K562 (cell line): ENCODE results near the gene CUX1. TPM values are rescaled to one million over a fixed set of nuclear protein-coding genes. Genes with fewer than 3 reads are reported as not detected.

Experiments
- ATAC-seq: fragments of 200-7000 bp; cut with Tn5 transposase; 3 replicates; pipeline ENCODE4 v1.9.1; 2020; ENCODE audit warnings: moderate library complexity
- BruUV-seq: library from RNA; stranded (reverse); fragments of 400-500 nt; replicated peaks from 2 replicates; lab custom pipeline; 2021; lab: Mats Ljungman, UMichigan
- CTCF ChIA-PET: fragments of 300-600 bp; formaldehyde crosslinking; extraction: SDS; loops from one replicate; lab custom pipeline; 2021; ENCODE audit warnings: low intra/inter-chr PET ratio; lab: Yijun Ruan, JAX
- POLR2A ChIA-PET: fragments of 300-600, 350-650 bp; sonication (Branson Sonifier 250); formaldehyde crosslinking; extraction: SDS; loops from one replicate; lab custom pipeline; 2021; ENCODE audit warnings: antibody characterized with exemption, inconsistent platforms; lab: Yijun Ruan, JAX
- DNase-seq, 4 experiments: peaks; one replicate each; pipeline versions ENCODE4 v3.0.0 to v3.0.0-alpha.2; 2011 to 2018; ENCODE audit warnings: low spot score in 3 of 4, mixed read lengths in 3 of 4; ENCODE audit errors: extremely low read depth in 1 of 4
- FAIRE-seq: peaks from 2 replicates; lab custom pipeline; 2011; peaks lifted over from hg19 to GRCh38; lab: Jason Lieb, UNC
- H2AFZ ChIP-seq: 2 replicates; pipeline ENCODE4 v1.6.0; 2011; ENCODE audit warnings: low read depth, low read length, control low read depth, inconsistent platforms
- H3K27ac ChIP-seq: fragments of 200-600 bp; 3 replicates; pipeline ENCODE4 v1.8.0; 2011; ENCODE audit warnings: low read depth, mild to moderate bottlenecking, control low read depth, inconsistent platforms, low read length, moderate library complexity, mixed read lengths; ENCODE audit errors: extremely low read depth
- H3K27me3 ChIP-seq, 2 experiments: fragments of 300-600 bp in 1 of 2; 2 replicates in 1 of 2; 3 replicates in 1 of 2; pipeline versions ENCODE4 v1.6.0 to v1.8.0; 2011; ENCODE audit warnings: inconsistent platforms in 2 of 2, low read length in 2 of 2, mild to moderate bottlenecking in 1 of 2, mixed read lengths in 1 of 2, moderate library complexity in 1 of 2; ENCODE audit not compliant: control insufficient read depth in 2 of 2, insufficient read depth in 2 of 2
- H3K36me3 ChIP-seq: fragments of 300-600 bp; 3 replicates; pipeline ENCODE4 v1.8.0; 2011; ENCODE audit warnings: mild to moderate bottlenecking, low read length, inconsistent platforms; ENCODE audit not compliant: control insufficient read depth, insufficient read depth
- H3K4me1 ChIP-seq, 2 experiments: fragments of 200-600 bp in 1 of 2; replicated peaks in 1 of 2; 2 replicates in 1 of 2; 3 replicates in 1 of 2; pipeline versions ENCODE4 v1.5.1 to v1.8.0; 2011; ENCODE audit warnings: inconsistent platforms in 2 of 2, low read length in 2 of 2, mild to moderate bottlenecking in 1 of 2, mixed read lengths in 1 of 2, moderate library complexity in 1 of 2; ENCODE audit not compliant: control insufficient read depth in 2 of 2, insufficient read depth in 2 of 2
- H3K4me2 ChIP-seq: 2 replicates; pipeline ENCODE4 v1.6.1; 2011; ENCODE audit warnings: low read length, control low read depth, inconsistent platforms, mixed read lengths; ENCODE audit not compliant: insufficient read depth
- H3K4me3 ChIP-seq: fragments of 200-600 bp; sonication (generic), shearing (Covaris generic); 2 replicates; pipeline ENCODE4 v1.5.1; 2016; ENCODE audit warnings: control low read depth, inconsistent platforms
- H3K79me2 ChIP-seq: fragments of 200-600 bp; 3 replicates; pipeline ENCODE4 v1.8.0; 2011; ENCODE audit warnings: low read length, inconsistent platforms; ENCODE audit not compliant: control insufficient read depth, insufficient read depth
- H3K9ac ChIP-seq, 2 experiments: 2 replicates each; pipeline versions ENCODE4 v1.6.0 to v1.6.1; 2011; ENCODE audit warnings: low read depth in 2 of 2, low read length in 2 of 2, control low read depth in 1 of 2, inconsistent platforms in 1 of 2, mild to moderate bottlenecking in 1 of 2, mixed read lengths in 1 of 2; ENCODE audit not compliant: insufficient read depth in 1 of 2
- H3K9me1 ChIP-seq: one replicate; pipeline ENCODE4 v1.6.0; 2011; ENCODE audit warnings: inconsistent platforms, mild to moderate bottlenecking, low read length, moderate library complexity; ENCODE audit not compliant: control insufficient read depth, insufficient read depth
- H3K9me3 ChIP-seq: replicated peaks from 2 replicates; pipeline ENCODE4 v1.5.1; 2011; ENCODE audit warnings: low read depth, low read length, inconsistent platforms; ENCODE audit not compliant: control insufficient read depth, insufficient read depth
- H4K20me1 ChIP-seq: replicated peaks from 2 replicates; pipeline ENCODE4 v1.6.1; 2011; ENCODE audit warnings: low read length, inconsistent platforms, mixed read lengths; ENCODE audit not compliant: control insufficient read depth, insufficient read depth
- CBX1 ChIP-seq: sonication (generic); IDR thresholded peaks from 2 replicates; pipeline ENCODE4 v1.6.1; 2016; ENCODE audit warnings: antibody characterized with exemption, low read depth, mild to moderate bottlenecking
- CHD4 ChIP-seq: fragments of 200-600 bp; sonication (generic); IDR thresholded peaks from 3 replicates; pipeline ENCODE4 v1.6.1; 2012; ENCODE audit warnings: low read depth, mild to moderate bottlenecking, mixed read lengths, low read length, inconsistent platforms; ENCODE audit not compliant: insufficient read depth, insufficient replicate concordance, poor library complexity, severe bottlenecking
- E4F1 ChIP-seq: fragments of 250-450 bp; sonication (Bioruptor Pico); IDR thresholded peaks from 2 replicates; pipeline ENCODE4 v1.5.0; 2021; ENCODE audit warnings: mild to moderate bottlenecking, borderline replicate concordance
- HMG20B ChIP-seq: fragments of 250-450 bp; sonication (Bioruptor Pico); IDR thresholded peaks from 2 replicates; pipeline ENCODE4 v1.5.0; 2021; ENCODE audit warnings: mild to moderate bottlenecking
- HOXB6 ChIP-seq: fragments of 250-450 bp; sonication (Bioruptor Pico); IDR thresholded peaks from 2 replicates; pipeline ENCODE4 v1.5.1; 2022; ENCODE audit warnings: mild to moderate bottlenecking, borderline replicate concordance
- MYBL2 ChIP-seq, 2 experiments: fragments of 450-650 bp in 1 of 2; sonication (generic) in 1 of 2; formaldehyde crosslinking in 1 of 2; IDR thresholded peaks; 2 replicates each; pipeline versions ENCODE4 v1.6.1 to v1.8.1; 2017 to 2022; ENCODE audit warnings: borderline replicate concordance in 1 of 2, inconsistent platforms in 1 of 2, low read depth in 1 of 2, mild to moderate bottlenecking in 1 of 2, missing genetic modification reagents in 1 of 2, moderate library complexity in 1 of 2
- RBM17 ChIP-seq: fragments of 200-400 bp; formaldehyde crosslinking; IDR thresholded peaks from 2 replicates; pipeline ENCODE4 v1.6.1; 2017; ENCODE audit warnings: low read depth, mild to moderate bottlenecking, low read length, borderline replicate concordance
- SNIP1 ChIP-seq: fragments of 450-650 bp; IDR thresholded peaks from 2 replicates; pipeline ENCODE4 v1.7.1; 2017; ENCODE audit warnings: low read depth, mild to moderate bottlenecking
- TEAD2 ChIP-seq: fragments of 450-650 bp; IDR thresholded peaks from 2 replicates; pipeline ENCODE4 v1.6.1; 2016; ENCODE audit warnings: missing genetic modification characterization, control low read depth, missing compliant biosample characterization
- TEAD4 ChIP-seq, 2 experiments: sonication (generic) in 1 of 2; formaldehyde crosslinking in 1 of 2; IDR thresholded peaks; 2 replicates each; pipeline versions ENCODE4 v1.6.1 to v1.8.0; 2012 to 2022; ENCODE audit warnings: borderline replicate concordance in 1 of 2, inconsistent platforms in 1 of 2, low read length in 1 of 2, mild to moderate bottlenecking in 1 of 2, missing genetic modification reagents in 1 of 2
- ZNF449 ChIP-seq: fragments of 250-450 bp; sonication (Bioruptor Pico); IDR thresholded peaks from 2 replicates; pipeline ENCODE4 v1.8.0; 2022; ENCODE audit warnings: moderate library complexity, mild to moderate bottlenecking, inconsistent platforms
- ZNF518B ChIP-seq: fragments of 250-450 bp; sonication (Bioruptor Pico); IDR thresholded peaks from 2 replicates; pipeline ENCODE4 v1.5.0; 2021; ENCODE audit warnings: mild to moderate bottlenecking, moderate library complexity
- WGBS: fragments of 100-300 bp; shearing (Covaris generic); methylation state at CpG from one replicate; pipeline ENCODE4 v1.1.6; 2016; ENCODE audit warnings: low coverage, mixed read lengths; ENCODE audit not compliant: insufficient coverage; ENCODE audit errors: missing lambda C conversion rate; 5-methylcytosine and 5-hydroxymethylcytosine counted together
- in situ Hi-C: fragments of 300-500 bp; cut with MboI; formaldehyde crosslinking; loops from 4 replicates; pipeline ENCODE4 v1.15.0; 2018; ENCODE audit warnings: inconsistent platforms, mixed read lengths
- intact Hi-C: fragments of 100-400 bp; cut with micrococcal nuclease; formaldehyde crosslinking; loops from 2 replicates; pipeline ENCODE4 v1.14.2; 2022
- polyA plus RNA-seq, 8 experiments: library from polyadenylated mRNA; depleted of rRNA in 4 of 8; stranded (reverse) in 5 of 8; unstranded in 3 of 8; fragments of >200 nt; fragmentation: Nextera tagmentation in 2 of 8; fragmentation: Illumina TruSeq in 1 of 8; extraction: Ambion mirVana in 2 of 8; extraction: Trizol in 1 of 8; gene quantifications; 2 replicates each; pipeline versions ENCODE4 v1.2.1 to v1.2.3, GENCODE V29; 2011 to 2014; ENCODE audit warnings: inconsistent platforms in 1 of 8, missing spikeins in 1 of 8
- total RNA-seq, 7 experiments: library from RNA; depleted of rRNA in 6 of 7; stranded (reverse); fragments of >200 nt in 6 of 7; fragmentation: Illumina TruSeq in 2 of 7; extraction: Trizol in 2 of 7; gene quantifications; 2 replicates each; pipeline versions ENCODE4 v1.2.1 to v1.2.3, GENCODE V29; 2011 to 2021; ENCODE audit warnings: low replicate concordance in 1 of 7

The CUX1 gene
- total and polyA plus RNA-seq, 9 of the 15 experiments (the other 6 are each of a cell fraction or from before 2014, with no cell fraction given) = 3.6 to 55.3 (median 25.2) TPM

DNA sequence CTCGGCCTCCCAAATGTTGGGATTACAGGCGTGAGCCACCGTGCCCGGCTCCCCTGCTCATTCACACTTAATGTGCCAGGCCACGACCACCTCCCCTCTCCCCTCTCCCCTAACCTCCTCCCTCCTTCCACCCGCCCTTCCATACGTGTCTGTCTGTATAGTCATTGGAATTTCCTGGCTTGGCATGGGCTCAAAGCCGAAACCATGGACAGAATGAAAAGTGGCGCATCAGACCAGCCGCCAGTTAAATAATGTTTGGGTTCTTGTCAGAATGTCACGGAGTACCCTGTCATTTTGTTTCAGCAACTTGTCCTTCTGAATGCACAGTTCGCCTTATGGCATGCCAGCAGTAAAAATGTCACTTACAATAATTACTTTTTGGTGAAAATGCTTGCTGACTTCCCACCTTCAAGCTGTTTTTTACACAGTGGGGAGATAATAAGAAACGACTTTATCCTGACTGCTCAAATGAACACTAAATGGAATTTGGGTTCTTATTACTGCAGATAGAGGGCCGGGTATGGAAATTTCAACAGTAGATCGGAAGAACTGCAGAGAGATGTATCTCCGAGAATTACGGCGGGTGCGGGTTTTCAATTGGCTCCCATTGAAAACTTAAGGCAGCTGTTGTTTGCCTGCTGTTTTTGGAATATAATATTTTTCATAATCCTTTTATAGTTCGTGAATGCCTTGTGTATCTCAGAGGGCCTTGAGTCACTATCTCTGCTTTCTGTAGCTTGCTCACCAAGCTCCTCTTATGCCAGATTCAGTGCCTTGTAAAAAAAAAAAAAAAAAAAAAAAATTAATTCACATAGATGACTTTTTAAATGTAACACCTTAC, 403.8 kb downstream of the CUX1 start:
- Histone ChIP-seq H3K4me3 (no peak overlapping the region), H2AFZ (no peak overlapping the region), H3K9me1 (no peaks in the 10 kb centered on the region), H3K27ac (no peak overlapping the region), H3K9me3 (no peaks in the 10 kb centered on the region), H3K4me2 (no peak overlapping the region), H3K36me3 (peaks cover 3% of the 10 kb centered on the region; the same call in 1 of the 3 replicates), H3K9ac (no peak overlapping the region), H4K20me1 (peaks cover 3% of the 10 kb centered on the region; the same call in 1 of the 2 replicates), H3K27me3 (no peaks in the 10 kb centered on the region), H3K79me2 (no peaks in the 10 kb centered on the region), H3K4me1 (no peaks in the 10 kb centered on the region)
- BruUV-seq = no TSS peak
- 79% methylated on average over 20 of the region's 20 CpGs for WGBS
- intact Hi-C loops = no loop called here
- ATAC-seq = no peak
- no peak for DNase-seq
- CTCF ChIA-PET = no interaction called here
- peak; percentile 15 for FAIRE-seq
- POLR2A ChIA-PET = interaction anchor here (0.6 to 0.9 kb wide), 2 partner anchors 63 to 618 kb away, joined by 3 to 4 read pairs; no protein-coding TSS in a partner anchor
- in situ Hi-C loops = no loop called here
- TF ChIP-seq HOXB6 (CRISPR knock-in tag) (no peak), HMG20B (CRISPR knock-in tag) (no peak), CHD4 (no peak), MYBL2 (IDR thresholded peaks at IDR 0.05; ENCODE audit: low read depth) (no peak), MYBL2 (CRISPR knock-in tag; IDR thresholded peaks at IDR 0.05; ENCODE audit: borderline replicate concordance) (no peak), RBM17 (no peak), E4F1 (CRISPR knock-in tag) (no peak), ZNF518B (CRISPR knock-in tag) (no peak), CBX1 (no peak), TEAD4 (IDR thresholded peaks at IDR 0.05; ENCODE audit: low read length) (no peak), TEAD4 (CRISPR knock-in tag; IDR thresholded peaks at IDR 0.05; ENCODE audit: borderline replicate concordance) (no peak), TEAD2 (tag) (no peak), ZNF449 (CRISPR knock-in tag) (no peak), SNIP1 (no peak)
